HL-60 (cell line): ENCODE results near the gene KRT82.

Experiments
- DNase-seq, 2 experiments: peaks; one replicate each; pipeline ENCODE4 v3.0.0-alpha.2; 2010 to 2020; ENCODE audit warnings: low read depth in 1 of 2, low spot score in 1 of 2
- H3K27ac ChIP-seq: fragments of 250-450 bp; sonication (Bioruptor Pico); replicated peaks from 2 replicates; pipeline ENCODE4 v1.5.1; 2020; ENCODE audit warnings: mild to moderate bottlenecking, moderate library complexity
- H3K27me3 ChIP-seq: fragments of 250-450 bp; sonication (Bioruptor Pico); 2 replicates; pipeline ENCODE4 v1.5.1; 2021; ENCODE audit warnings: mild to moderate bottlenecking, moderate library complexity; ENCODE audit not compliant: insufficient read depth, poor library complexity, severe bottlenecking
- H3K4me3 ChIP-seq: replicated peaks from 2 replicates; pipeline ENCODE4 v1.5.1; 2011; ENCODE audit warnings: mild to moderate bottlenecking, control low read depth, low read length; ENCODE audit not compliant: insufficient read depth
- CTCF ChIP-seq: IDR thresholded peaks from one replicate; pipeline ENCODE4 v1.5.1; 2011; ENCODE audit warnings: low read length, control low read depth, inconsistent platforms; ENCODE audit not compliant: insufficient read depth
- GABPA ChIP-seq: IDR thresholded peaks from 2 replicates; pipeline ENCODE4 v1.6.1; 2012; ENCODE audit warnings: low read depth
- POLR2AphosphoS5 ChIP-seq: IDR thresholded peaks from 2 replicates; pipeline ENCODE4 v1.6.1; 2012; ENCODE audit warnings: low read depth
- REST ChIP-seq: IDR thresholded peaks from 2 replicates; pipeline ENCODE4 v1.6.1; 2012; ENCODE audit warnings: low read depth; ENCODE audit not compliant: insufficient replicate concordance
- SPI1 ChIP-seq: IDR thresholded peaks from 2 replicates; pipeline ENCODE4 v1.6.1; 2012; ENCODE audit warnings: low read depth, mild to moderate bottlenecking, borderline replicate concordance

KRT82 gene

GRCh38 chr12:52352951-52353350 lies 53.2 kb downstream of the KRT82 start:
- no peak overlapping the region for H3K27ac ChIP-seq
- H3K27me3 ChIP-seq = no peaks in the 10 kb centered on the region
- no peak overlapping the region for H3K4me3 ChIP-seq
- TF ChIP-seq SPI1 = no peak
- TF ChIP-seq CTCF = no peak
- TF ChIP-seq REST = no peak
- no peak for TF ChIP-seq POLR2AphosphoS5
- TF ChIP-seq GABPA = no peak
- DNase-seq = no peak

GRCh38 chr12:52351196-52352059 lies 54.7 kb downstream of the KRT82 start:
- no peak for TF ChIP-seq CTCF
- no peak for TF ChIP-seq POLR2AphosphoS5
- Histone ChIP-seq H3K4me3 (no peak overlapping the region), H3K27me3 (no peaks in the 10 kb centered on the region), H3K27ac (no peak overlapping the region)
- no peak for DNase-seq

- no peaks in the 10 kb centered on the region for H3K27me3 ChIP-seq
- H3K4me3 ChIP-seq = no peak overlapping the region
- no peak for DNase-seq
- no peak for TF ChIP-seq POLR2AphosphoS5
- TF ChIP-seq REST = no peak
- no peak for TF ChIP-seq SPI1
- H3K27ac ChIP-seq = no peak overlapping the region
Measured at GRCh38 chr12:52350786-52351185, 55.3 kb downstream of the KRT82 start.

GRCh38 chr12:52350021-52350620 lies 56.0 kb downstream of the KRT82 start:
- H3K27me3 ChIP-seq = no peaks in the 10 kb centered on the region
- no peak for TF ChIP-seq SPI1
- no peak for TF ChIP-seq GABPA
- no peak for TF ChIP-seq POLR2AphosphoS5
- TF ChIP-seq REST = no peak
- TF ChIP-seq CTCF = no peak
- H3K27ac ChIP-seq = no peak overlapping the region
- no peak for DNase-seq
- no peak overlapping the region for H3K4me3 ChIP-seq
